ENCODE measurements around the gene PRICKLE1.

- TF ChIP-seq, protein P1, sequence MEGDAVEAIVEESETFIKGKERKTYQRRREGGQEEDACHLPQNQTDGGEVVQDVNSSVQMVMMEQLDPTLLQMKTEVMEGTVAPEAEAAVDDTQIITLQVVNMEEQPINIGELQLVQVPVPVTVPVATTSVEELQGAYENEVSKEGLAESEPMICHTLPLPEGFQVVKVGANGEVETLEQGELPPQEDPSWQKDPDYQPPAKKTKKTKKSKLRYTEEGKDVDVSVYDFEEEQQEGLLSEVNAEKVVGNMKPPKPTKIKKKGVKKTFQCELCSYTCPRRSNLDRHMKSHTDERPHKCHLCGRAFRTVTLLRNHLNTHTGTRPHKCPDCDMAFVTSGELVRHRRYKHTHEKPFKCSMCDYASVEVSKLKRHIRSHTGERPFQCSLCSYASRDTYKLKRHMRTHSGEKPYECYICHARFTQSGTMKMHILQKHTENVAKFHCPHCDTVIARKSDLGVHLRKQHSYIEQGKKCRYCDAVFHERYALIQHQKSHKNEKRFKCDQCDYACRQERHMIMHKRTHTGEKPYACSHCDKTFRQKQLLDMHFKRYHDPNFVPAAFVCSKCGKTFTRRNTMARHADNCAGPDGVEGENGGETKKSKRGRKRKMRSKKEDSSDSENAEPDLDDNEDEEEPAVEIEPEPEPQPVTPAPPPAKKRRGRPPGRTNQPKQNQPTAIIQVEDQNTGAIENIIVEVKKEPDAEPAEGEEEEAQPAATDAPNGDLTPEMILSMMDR (IDR thresholded peaks at IDR 0.05): no peak
- TF ChIP-seq POLR2A (IDR thresholded peaks at IDR 0.05): no peak
Measured at GRCh38 chr12:42530284-42530683, 59.3 kb downstream of the PRICKLE1 start.

Measured in uterus (tissue), 2 donors.